Left lung (tissue), 10 donors: ENCODE results near the gene XPO5. TPM values are rescaled to one million over a fixed set of nuclear protein-coding genes. Genes with fewer than 3 reads are reported as not detected.

Source experiments
- ATAC-seq: fragments of 200-7000 bp; cut with Tn5 transposase; one replicate; pipeline ENCODE4 v1.9.1; 2020; ENCODE audit warnings: moderate library complexity
- DNase-seq, 4 donors: peaks; one replicate each; pipeline ENCODE4 v3.0.0-alpha.2; 2013 to 2020
- H3K27ac ChIP-seq, 2 donors: fragments of 200-600 bp; sonication (generic) in 1 of 2; one replicate each; pipeline versions ENCODE4 v1.5.0 to v1.8.0; 2020 to 2021
- H3K27me3 ChIP-seq, 2 donors: fragments of 200-600 bp; sonication (generic) in 1 of 2; one replicate each; pipeline versions ENCODE4 v1.5.0 to v1.8.0; 2020 to 2021
- H3K36me3 ChIP-seq, 2 donors: fragments of 200-600 bp; sonication (generic) in 1 of 2; one replicate each; pipeline versions ENCODE4 v1.5.0 to v1.8.0; 2020 to 2021
- H3K4me1 ChIP-seq, 2 donors: fragments of 200-600 bp; one replicate each; pipeline ENCODE4 v1.8.0; 2021
- H3K4me3 ChIP-seq, 2 donors: fragments of 200-600 bp; sonication (generic) in 1 of 2; one replicate each; pipeline versions ENCODE4 v1.5.0 to v1.8.0; 2020 to 2021; ENCODE audit warnings: mild to moderate bottlenecking in 1 of 2
- H3K9me3 ChIP-seq, 2 donors: fragments of 200-600 bp; sonication (generic) in 1 of 2; one replicate each; pipeline versions ENCODE4 v1.5.0 to v1.8.0; 2020 to 2021
- intact Hi-C, 2 donors: fragments of 100-400 bp; cut with DNase I; formaldehyde crosslinking; loops; one replicate each; pipeline versions ENCODE4 v1.11.2 to v1.14.2; 2022
- polyA plus RNA-seq, 6 donors: library from polyadenylated mRNA; unstranded; fragments of 120-200 nt; gene quantifications; one replicate each; pipeline ENCODE4 v1.2.1, GENCODE V29; 2013; ENCODE audit not compliant: insufficient read length in 6 of 6
- total RNA-seq, 2 donors: library from RNA; stranded (reverse); fragmentation: NEBNext Ultra II Directional; extraction: Animal tissue kit (Norgen Biotek cat#: 25700); gene quantifications; one replicate each; pipeline ENCODE4 v1.2.1, GENCODE V29; 2021
- TF ChIP-seq, protein P1 (sequence below), 2 donors: fragments of 200-600 bp; sonication (generic) in 1 of 2; IDR thresholded peaks; one replicate each; pipeline versions ENCODE4 v1.5.0 to v1.8.0; 2021; ENCODE audit warnings: antibody characterized with exemption in 2 of 2
- donor health status: DM: no; HTN: yes; CAD: no.
- donor health status: DM: no; HTN: no; CAD: no.

The XPO5 gene
- total and polyA plus RNA-seq, 8 donors = 24.0 to 52.9 (median 42.0) TPM

DNA sequence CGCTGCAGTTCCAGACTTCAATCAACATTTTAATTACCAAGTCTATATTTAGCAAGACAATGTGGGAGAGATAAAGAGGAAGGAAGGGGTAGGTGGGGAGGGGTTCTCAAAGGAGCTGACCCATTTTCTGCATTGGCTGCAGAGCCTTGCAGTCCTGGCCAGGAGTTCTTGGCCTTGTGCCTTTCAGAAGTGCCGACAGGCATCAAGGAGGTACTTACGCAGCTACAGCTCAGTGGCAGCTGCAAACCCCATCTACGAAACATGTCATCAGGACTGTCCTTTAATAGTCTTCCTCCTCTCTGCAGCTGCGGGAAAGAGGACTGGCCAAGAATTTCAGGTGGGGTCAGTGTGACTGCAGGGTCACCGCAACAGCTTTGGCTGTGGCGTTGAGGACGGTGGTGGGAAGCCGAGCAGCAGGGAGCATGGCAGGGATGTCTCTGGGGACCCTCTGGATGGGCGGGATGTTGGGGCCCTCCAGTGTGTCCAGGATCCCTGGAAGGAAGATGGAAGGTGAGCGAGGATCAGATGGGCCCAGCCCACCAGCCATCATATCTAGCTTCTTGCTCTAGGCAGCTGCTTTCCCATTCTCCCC lies 63.9 kb downstream of the XPO5 start:
- no peak for DNase-seq
- ATAC-seq = no peak
- H3K27me3 ChIP-seq = peaks cover 0 to 31% of the 10 kb centered on the region in 2 donors
- TF ChIP-seq, protein P1, sequence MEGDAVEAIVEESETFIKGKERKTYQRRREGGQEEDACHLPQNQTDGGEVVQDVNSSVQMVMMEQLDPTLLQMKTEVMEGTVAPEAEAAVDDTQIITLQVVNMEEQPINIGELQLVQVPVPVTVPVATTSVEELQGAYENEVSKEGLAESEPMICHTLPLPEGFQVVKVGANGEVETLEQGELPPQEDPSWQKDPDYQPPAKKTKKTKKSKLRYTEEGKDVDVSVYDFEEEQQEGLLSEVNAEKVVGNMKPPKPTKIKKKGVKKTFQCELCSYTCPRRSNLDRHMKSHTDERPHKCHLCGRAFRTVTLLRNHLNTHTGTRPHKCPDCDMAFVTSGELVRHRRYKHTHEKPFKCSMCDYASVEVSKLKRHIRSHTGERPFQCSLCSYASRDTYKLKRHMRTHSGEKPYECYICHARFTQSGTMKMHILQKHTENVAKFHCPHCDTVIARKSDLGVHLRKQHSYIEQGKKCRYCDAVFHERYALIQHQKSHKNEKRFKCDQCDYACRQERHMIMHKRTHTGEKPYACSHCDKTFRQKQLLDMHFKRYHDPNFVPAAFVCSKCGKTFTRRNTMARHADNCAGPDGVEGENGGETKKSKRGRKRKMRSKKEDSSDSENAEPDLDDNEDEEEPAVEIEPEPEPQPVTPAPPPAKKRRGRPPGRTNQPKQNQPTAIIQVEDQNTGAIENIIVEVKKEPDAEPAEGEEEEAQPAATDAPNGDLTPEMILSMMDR (IDR thresholded peaks at IDR 0.05) = no peak
- no peak overlapping the region for H3K4me3 ChIP-seq
- peaks cover 29 to 64% of the 10 kb centered on the region in 2 donors for H3K4me1 ChIP-seq
- H3K36me3 ChIP-seq = peaks cover 0 to 53% of the 10 kb centered on the region in 2 donors
- no peaks in the 10 kb centered on the region for H3K9me3 ChIP-seq
- no peak overlapping the region for H3K27ac ChIP-seq
- intact Hi-C loops = no loop called here

- Histone ChIP-seq H3K36me3 (peaks cover 0 to 57% of the 10 kb centered on the region in 2 donors), H3K4me3 (peak overlapping the region; percentile 60 to 69)
- intact Hi-C loops = no loop called here
Observed at GRCh38 chr6:43510827-43511163, 65.0 kb downstream of the XPO5 start.

GRCh38 chr6:43509984-43510826 lies 65.6 kb downstream of the XPO5 start, which contains the start of gene LRRC73:
TSS of gene LRRC73 (minus strand) at chr6:43510346. CDS start at chr6:43509785, 561 bp downstream.
- TF ChIP-seq, protein P1 (IDR thresholded peaks at IDR 0.05) = no peak
- peak; percentile 79 to 98 (median 88) for DNase-seq
- Histone ChIP-seq H3K27ac (peak within 1 kb of the TSS in 1 of 2 donors; percentile 40), H3K4me1 (peaks cover 20 to 59% of the 10 kb centered on the region in 2 donors), H3K36me3 (peaks cover 0 to 57% of the 10 kb centered on the region in 2 donors), H3K27me3 (peaks cover 0 to 31% of the 10 kb centered on the region in 2 donors), H3K4me3 (peak within 1 kb of the TSS; percentile 60 to 69), H3K9me3 (no peaks in the 10 kb centered on the region)
- intact Hi-C loops = loop anchor here (5.0 to 10.0 kb wide), 3 partner anchors 55 to 245 kb away; partner anchors contain the start of gene DLK2 (in 1 of the 2)
- peak; percentile 89 for ATAC-seq

More at GRCh38 chr6:43510827-43511163, 65.0 kb downstream of the XPO5 start:
- DNase-seq (no peak), ATAC-seq (peak; percentile 15)
- TF ChIP-seq, protein P1 (IDR thresholded peaks at IDR 0.05) = no peak
- H3K4me1 ChIP-seq = peaks cover 26 to 65% of the 10 kb centered on the region in 2 donors
- no peaks in the 10 kb centered on the region for H3K9me3 ChIP-seq
- H3K27ac ChIP-seq = peak overlapping the region in 1 of 2 donors; percentile 40
- H3K27me3 ChIP-seq = peaks cover 0 to 31% of the 10 kb centered on the region in 2 donors

DNA sequence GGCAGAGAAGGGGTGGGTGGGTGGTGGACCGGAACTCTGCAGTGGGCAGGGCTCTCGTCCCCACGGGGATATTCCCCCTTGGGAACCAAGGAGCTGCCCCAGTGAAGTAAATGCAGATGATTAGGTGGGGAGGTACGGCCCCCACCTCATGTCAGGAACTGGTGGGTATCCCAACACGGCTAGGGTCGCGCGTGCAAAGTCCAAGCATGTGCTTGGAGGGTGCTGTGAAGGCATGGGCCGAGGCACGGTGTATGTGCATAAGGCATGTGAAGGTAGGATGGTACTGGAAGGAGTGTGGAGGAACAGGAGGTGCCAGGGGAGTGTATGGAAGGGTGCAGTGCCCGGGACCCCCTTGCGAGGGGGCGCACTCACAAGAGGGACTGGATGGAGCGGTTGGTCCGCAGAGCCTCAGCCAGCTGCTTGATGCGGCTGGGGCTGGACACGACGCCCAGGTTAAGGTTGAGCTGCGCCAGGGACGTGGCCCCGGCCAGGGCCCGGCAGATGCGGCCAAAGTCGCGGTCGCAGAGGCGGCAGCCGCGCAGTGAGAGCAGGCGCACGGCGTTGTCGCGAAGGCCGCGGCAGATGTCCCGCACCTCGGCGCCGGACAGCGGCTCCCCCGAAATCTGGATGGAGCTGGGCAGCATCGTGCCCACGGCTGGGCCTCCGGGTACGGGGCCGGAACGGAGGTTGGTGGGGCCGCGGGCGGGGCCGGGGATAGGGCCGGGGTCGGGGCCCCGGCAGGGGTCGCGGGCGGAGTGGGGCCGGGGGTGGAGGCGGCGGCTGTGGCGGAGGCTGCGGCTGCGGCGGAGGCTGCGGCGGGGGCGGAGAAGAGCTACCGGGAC lies 66.5 kb downstream of the XPO5 start:
- intact Hi-C loops = loop anchor here (5.0 to 10.0 kb wide), 3 partner anchors 55 to 245 kb away; partner anchors contain the start of gene DLK2 (in 1 of the 2)
- ATAC-seq (peak; percentile 1), DNase-seq (no peak)
- H3K4me1 ChIP-seq = peaks cover 13 to 50% of the 10 kb centered on the region in 2 donors
- H3K27ac ChIP-seq = no peak overlapping the region
- peak overlapping the region; percentile 60 to 69 for H3K4me3 ChIP-seq
- TF ChIP-seq, protein P1 (IDR thresholded peaks at IDR 0.05) = no peak
- H3K9me3 ChIP-seq = no peaks in the 10 kb centered on the region
- H3K27me3 ChIP-seq = peaks cover 0 to 31% of the 10 kb centered on the region in 2 donors
- peaks cover 0 to 57% of the 10 kb centered on the region in 2 donors for H3K36me3 ChIP-seq
